Fibroblast of pulmonary artery (primary cell): ENCODE results near the gene BDKRB1.

Experiments
- DNase-seq: peaks from one replicate; pipeline ENCODE4 v3.0.0-alpha.2; 2010; ENCODE audit warnings: low read depth
- H3K4me3 ChIP-seq: replicated peaks from 2 replicates; pipeline ENCODE4 v1.5.1; 2011; ENCODE audit warnings: low read depth, mild to moderate bottlenecking, control low read depth, low read length, moderate library complexity
- CTCF ChIP-seq: IDR thresholded peaks from 2 replicates; pipeline ENCODE4 v1.5.1; 2011; ENCODE audit warnings: mild to moderate bottlenecking, control low read depth, low read length, inconsistent platforms; ENCODE audit errors: missing control alignments

BDKRB1 gene

GRCh38 chr14:96231526-96232130 is 24.4 kb upstream of the BDKRB1 start:
- no peak overlapping the region for H3K4me3 ChIP-seq
- no peak for DNase-seq
- no peak for TF ChIP-seq CTCF

- TF ChIP-seq CTCF: no peak
- DNase-seq: no peak
- no peak overlapping the region for H3K4me3 ChIP-seq
Measured at GRCh38 chr14:96232506-96232905, 23.5 kb upstream of the BDKRB1 start.

DNA sequence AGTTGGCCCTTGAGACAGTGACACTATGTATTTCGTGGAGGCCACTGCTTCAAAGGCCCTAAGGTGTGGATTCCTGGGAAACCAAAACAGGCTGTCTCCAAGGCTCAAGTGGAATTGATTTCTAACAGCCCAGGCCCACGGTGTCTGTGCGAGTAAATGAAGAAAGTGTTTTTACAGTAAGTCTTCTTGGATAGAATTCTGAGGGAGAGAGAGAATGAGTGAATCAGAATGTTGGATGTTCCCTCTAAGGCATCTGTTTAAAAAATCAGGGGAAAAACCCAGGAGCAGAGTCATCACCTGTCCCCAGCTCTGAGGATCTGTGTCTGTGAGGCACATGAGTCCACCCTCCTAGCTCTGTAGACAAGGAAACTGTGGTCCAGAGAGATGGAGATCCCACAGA is 22.3 kb upstream of the BDKRB1 start:
- TF ChIP-seq CTCF: no peak
- no peak for DNase-seq
- H3K4me3 ChIP-seq: no peak overlapping the region

DNA sequence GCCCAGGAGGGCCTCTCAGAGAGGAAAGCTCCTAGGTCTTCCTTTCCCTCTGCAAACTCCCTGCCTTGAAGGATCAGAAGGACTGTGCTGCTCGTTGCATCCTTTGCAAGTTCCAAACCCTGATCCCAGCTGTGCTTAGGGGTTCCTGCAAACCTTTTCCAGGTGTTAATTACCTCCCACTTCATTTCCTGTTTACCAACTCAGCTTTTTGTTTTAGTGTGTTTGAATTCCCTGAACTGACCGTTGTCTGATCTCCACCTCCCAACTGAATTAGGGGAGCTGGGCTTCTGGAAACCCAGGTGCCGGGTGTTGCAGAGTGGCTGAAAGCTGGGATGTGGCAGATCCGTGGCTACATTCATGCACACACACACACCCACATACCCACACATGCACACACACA is 20.6 kb upstream of the BDKRB1 start:
- no peak overlapping the region for H3K4me3 ChIP-seq
- DNase-seq: no peak
- TF ChIP-seq CTCF: no peak

DNA sequence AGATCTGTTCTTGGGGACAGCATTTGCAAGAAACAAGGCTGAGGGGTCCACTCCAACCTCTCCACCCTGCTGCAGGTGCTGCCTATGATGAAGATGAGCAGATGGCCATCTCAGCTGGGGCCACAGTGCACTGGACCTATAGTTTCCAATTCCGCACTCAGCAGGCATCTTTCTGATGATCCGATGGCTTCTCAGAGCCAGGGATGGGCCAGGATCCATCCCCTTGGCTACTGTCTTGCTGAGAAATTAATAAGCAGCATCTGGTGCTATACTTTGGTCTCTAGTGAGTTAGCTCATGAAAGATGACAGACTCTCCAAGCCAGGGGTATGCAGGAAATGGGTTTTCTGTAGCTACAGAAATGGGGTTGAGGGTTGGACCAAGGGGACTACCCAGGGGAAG is 18.4 kb upstream of the BDKRB1 start:
- no peak overlapping the region for H3K4me3 ChIP-seq
- no peak for TF ChIP-seq CTCF
- no peak for DNase-seq

DNA sequence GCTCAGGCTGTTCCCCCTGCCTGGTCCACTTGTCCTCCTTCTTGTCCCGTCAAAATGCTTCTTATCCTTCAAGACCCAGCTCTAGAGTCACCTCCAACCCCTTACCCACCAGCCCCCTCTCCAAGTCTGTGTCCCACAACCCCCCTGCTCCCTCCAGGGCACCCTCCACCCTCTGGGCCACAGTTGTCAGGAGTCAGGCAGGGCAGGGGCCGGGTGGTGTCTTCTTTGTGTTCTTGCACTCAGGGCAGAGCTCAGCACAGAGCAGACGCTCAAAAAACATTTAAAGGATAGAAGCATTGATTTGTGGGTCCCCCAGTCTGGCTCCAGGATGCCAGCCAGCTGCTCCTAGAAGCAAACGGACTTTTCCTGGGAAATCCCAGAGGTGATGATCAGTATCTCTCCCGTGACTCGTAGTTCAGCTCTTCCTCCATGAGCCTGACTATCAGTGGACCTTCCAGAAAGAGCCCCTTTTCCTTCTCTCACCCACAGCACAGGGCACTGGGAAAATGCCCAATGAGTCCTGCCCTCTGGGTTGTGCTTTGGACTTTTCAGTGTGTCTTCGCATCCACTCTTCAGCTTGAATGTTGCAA is 17.2 kb upstream of the BDKRB1 start:
- no peak for TF ChIP-seq CTCF
- no peak for DNase-seq
- no peak overlapping the region for H3K4me3 ChIP-seq

- no peak for TF ChIP-seq CTCF
- H3K4me3 ChIP-seq: no peak overlapping the region
- no peak for DNase-seq
Measured at GRCh38 chr14:96239711-96240141, 16.3 kb upstream of the BDKRB1 start.
